Fibroblast of the conjunctiva (primary cell): ENCODE measurements around the gene TPSD1.
"Not testable (repeated sequence)": the region's sequence is repeated elsewhere in the genome, so short reads cannot be mapped to it uniquely, and the experiment has no call there.

Source experiments
- DNase-seq: peaks from one replicate; pipeline ENCODE4 v3.0.0-alpha.2; 2010; ENCODE audit warnings: low read depth

TPSD1 gene

GRCh38 chr16:1262846-1263221, 7.0 kb downstream of the TPSD1 start:
- no peak for DNase-seq

- DNase-seq, result no peak
Observed at GRCh38 chr16:1263591-1264344, 7.9 kb downstream of the TPSD1 start.

GRCh38 chr16:1264345-1265089, 8.6 kb downstream of the TPSD1 start:
- DNase-seq, result no peak

GRCh38 chr16:1265090-1265630, 9.3 kb downstream of the TPSD1 start:
- DNase-seq, result no peak

- DNase-seq, result no peak
Observed at GRCh38 chr16:1265826-1266225, 10.0 kb downstream of the TPSD1 start.

GRCh38 chr16:1269418-1269817, 13.5 kb downstream of the TPSD1 start:
- not testable (repeated sequence) for DNase-seq

GRCh38 chr16:1271380-1271723, 15.5 kb downstream of the TPSD1 start:
- DNase-seq, result no peak

- not testable (repeated sequence) for DNase-seq
Observed at GRCh38 chr16:1271724-1272413, 16.0 kb downstream of the TPSD1 start.

GRCh38 chr16:1272453-1273198, 16.8 kb downstream of the TPSD1 start:
- no peak for DNase-seq

GRCh38 chr16:1273816-1274215, 17.9 kb downstream of the TPSD1 start:
- no peak for DNase-seq

- DNase-seq, result no peak
Observed at GRCh38 chr16:1274767-1275166, 18.9 kb downstream of the TPSD1 start.

GRCh38 chr16:1275791-1276579, 20.1 kb downstream of the TPSD1 start:
- no peak for DNase-seq

GRCh38 chr16:1276580-1276878, 20.7 kb downstream of the TPSD1 start:
- DNase-seq, result no peak

GRCh38 chr16:1277151-1277598, 21.3 kb downstream of the TPSD1 start:
- DNase-seq, result no peak

GRCh38 chr16:1277617-1278282, 21.9 kb downstream of the TPSD1 start:
- no peak for DNase-seq

GRCh38 chr16:1278477-1278876, 22.6 kb downstream of the TPSD1 start:
- no peak for DNase-seq

GRCh38 chr16:1279081-1279944, 23.4 kb downstream of the TPSD1 start:
- DNase-seq, result no peak

GRCh38 chr16:1279945-1280589, 24.2 kb downstream of the TPSD1 start:
- DNase-seq, result no peak

GRCh38 chr16:1280783-1281182, 24.9 kb downstream of the TPSD1 start:
- DNase-seq, result no peak
